HG02798 (cell line): Measurements from ENCODE around the gene GABBR2.
A peak's percentile ranks its signal among the peaks of the same experiment; 100 is the strongest.

Source experiments
- ATAC-seq: cut with Tn5 transposase; IDR thresholded peaks from one replicate; pipeline ENCODE4 v1.9.1; 2021; ENCODE audit warnings: mild to moderate bottlenecking; ENCODE audit not compliant: unreplicated experiment, poor library complexity

Gene GABBR2

DNA sequence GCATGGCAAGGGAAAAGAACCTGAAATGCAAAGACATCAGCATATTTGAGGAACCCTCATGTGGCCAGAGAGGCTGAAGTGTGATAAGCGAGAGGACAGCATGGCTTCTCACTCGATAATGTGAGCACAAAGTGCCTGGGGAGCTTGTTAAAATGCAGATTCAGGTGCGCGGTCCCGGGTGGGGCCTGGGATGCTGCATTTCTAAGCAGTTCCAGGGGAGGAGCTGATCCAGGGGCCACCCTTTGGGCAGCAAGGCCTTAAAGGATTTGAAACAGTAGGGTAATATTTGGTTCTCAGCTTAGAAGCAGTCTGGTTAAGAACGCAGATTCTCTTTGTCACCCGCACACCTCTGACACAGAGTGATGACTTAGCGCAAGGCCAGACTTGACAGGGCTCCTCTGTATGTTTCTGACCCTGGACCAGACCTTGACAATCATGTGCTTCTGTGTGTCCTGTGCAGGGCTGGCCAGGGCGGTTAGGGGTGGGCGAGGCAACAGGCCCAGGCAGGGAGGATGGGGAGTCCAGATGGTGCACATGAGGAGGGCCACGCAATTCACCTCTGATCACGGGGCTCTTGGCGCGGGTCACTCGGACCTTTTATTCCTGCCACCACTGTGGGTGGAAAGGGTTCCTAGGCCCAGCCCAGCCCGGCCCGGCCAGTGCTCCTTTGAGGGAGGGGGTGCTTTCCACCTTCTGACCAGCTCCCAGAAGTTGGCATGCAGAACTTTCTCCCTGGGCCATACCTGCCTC, 390.5 kb downstream of the GABBR2 start:
- ATAC-seq = no peak

- ATAC-seq = no peak
These were observed 391.4 kb downstream of the GABBR2 start for GRCh38 chr9:98317134-98317857.

- ATAC-seq = no peak
These were observed 392.1 kb downstream of the GABBR2 start for GRCh38 chr9:98316445-98317133.

DNA sequence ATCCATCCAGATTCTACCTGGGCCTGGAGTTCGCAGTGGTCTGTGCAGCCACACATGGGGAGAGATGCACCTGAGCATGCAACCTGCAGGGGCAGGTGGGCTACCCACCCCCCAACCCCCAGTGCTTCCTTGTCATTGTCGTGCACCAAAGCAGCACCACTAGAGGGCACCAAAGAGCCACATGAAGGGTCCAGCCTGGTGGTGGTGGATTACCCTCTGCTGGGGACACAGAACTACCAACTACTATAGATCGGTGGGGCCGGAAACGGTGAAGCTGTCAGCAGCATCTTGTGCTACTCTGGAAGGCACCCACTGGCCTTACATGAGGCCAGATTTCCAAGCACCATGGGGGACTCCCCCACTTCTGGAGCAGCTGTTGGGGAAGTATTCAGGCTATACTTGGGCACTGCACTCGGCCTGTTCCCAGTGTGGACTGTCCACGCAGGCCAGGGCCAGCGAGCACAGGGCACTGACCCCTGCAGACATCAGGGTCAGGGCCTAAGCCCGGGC, 393.1 kb downstream of the GABBR2 start:
- peak; percentile 74 for ATAC-seq

DNA sequence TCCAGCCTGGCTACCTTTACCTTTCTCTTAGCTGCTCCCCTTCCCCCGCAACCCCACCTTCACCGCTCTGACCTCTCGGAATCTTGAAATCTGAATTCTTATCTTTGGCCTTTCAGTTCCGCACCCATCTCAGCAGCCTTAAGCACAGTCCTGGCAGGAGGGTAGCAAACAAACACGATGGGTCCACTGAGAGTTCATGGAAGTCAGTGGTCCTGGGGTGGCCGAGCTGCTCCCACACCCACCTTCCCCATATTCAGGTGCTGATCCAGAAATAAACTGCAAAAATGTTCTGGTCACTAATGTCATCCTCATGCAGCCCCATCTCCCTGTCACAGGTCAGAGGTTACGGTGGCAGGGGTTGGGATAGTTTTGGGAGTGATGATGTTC, 393.7 kb downstream of the GABBR2 start:
- ATAC-seq = no peak

DNA sequence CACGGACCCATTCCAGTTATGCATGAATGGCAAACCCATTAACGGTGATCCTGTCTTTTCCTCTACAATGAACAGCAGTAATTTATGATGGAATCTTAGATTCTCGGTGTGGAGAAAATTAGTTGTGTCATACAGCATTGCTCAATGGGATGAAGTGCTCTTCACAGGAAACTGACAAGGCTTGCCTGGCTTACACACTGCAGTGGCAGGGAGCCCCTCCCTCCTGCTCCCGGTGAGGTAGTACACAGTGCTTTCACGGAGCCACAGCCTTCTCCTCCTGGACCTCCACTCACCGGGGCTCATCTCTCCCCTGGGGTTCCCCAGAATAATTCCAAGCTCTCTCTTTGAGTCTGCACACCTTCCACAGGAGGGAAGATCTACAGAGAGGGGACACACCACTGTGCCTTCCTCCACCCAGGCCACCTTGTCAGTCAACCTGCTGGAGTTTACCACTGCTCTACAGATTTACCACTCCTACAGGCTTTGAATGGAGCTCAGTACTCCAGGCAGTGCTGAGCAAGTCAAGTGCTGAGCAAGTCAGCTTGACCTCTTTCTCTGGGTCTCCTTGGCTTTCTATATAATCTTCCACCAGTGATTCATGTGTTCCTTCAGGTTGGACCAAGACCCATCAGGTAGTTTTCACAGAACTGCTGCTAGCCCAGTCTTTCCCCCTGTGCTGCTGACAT, 394.2 kb downstream of the GABBR2 start:
- ATAC-seq = no peak

DNA sequence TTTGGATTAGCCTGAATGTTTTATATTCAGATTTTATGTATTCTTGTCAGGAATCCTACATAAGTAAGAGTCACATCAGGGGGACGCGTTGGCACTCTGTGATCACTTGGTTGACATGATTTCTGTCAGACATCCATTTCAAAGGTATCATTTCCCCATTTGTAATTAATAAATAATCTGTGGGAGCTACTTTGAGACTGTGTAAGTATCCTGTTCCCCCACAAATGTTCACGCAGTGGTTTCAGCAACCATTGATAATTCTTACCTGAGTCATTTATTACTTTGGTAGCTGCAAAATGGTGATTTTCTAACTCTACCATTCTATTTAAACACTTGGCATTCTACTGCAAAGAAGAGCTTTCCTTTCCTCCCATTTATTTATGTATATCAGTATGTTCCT, 396.4 kb downstream of the GABBR2 start:
- ATAC-seq = no peak

DNA sequence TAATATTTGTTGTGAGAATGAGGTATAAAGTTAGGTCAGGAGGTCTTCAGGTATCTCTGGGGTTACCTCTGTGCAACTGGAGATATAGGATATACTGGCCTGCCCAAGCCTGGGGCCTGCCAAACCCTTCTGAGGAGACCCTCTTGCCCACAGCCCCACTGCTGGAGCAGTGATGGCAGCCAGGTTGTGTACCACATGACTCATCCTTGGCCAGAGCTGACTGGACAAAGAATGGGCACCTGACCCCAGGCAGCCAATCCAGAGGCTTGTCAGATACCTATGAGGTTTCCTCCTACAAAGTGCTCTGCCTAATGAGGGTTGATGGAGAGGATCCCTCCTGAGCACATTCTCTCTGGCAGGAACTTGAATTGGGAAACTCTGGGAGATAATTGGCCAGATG, 397.2 kb downstream of the GABBR2 start:
- no peak for ATAC-seq

DNA sequence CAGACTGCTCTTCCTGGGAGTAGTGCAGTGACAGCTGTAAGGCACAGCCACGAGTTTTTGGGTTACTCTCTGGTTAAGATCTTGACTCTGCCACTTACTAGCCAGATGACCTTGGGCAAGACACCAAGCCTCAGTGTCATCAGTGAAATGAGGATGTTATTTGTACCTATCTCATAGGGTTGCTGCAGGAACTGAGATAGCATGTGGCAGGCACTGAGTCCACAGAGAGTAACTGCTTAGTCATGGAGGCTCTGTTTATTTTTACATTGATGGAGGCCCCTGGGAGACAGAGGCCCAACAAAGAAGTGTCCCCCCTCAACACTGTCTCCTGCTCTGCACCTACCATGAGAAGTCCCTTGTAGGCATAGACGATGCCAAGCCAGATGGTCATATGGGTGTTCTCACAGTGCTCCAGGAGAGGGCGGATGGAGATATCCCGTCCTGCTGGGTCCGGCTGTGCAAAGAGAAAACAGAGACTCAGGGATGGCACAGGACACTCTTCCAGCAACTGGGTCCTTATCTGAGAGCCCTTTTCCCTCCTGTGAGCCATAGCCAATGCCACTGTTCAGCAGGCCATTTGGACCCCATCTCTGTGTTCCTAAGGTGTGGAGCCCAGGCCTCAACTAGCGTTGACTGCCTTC, 397.9 kb downstream of the GABBR2 start:
- no peak for ATAC-seq

DNA sequence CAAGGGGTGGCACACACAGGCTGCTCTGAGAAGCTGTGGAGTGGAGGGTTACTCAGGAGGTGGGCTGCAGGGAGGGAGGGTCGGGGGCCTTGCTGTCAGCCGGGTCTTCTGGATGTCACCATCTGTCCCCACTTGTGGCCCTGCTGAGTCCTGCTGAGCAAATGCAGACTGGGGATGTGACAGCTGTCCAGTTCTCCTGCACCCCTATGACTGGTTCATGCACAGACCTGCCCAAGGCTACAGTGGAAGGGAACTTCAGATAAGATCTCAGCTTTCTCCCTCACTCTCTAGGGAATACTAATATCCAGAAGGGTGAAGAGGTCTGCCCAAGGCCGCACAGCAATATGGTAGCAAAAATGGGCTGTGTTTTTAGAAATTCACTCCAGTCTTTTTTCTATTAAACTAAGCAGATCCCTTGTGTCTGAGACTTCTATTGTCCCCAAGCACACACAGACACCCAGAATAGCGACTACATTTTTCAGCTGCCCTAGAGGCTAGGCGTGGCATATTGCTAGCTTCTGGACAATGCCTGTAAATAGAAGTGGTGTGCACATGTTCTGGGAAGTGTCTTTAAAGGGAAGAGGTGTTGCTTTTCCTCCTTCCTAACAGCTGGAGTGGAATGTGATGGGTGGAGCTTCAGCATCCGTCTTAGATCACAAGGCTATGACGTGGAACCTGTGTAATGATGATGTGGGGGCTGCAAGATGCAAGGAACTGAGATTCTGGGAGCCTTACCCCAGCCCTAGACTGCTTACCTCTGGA, 402.2 kb downstream of the GABBR2 start:
- no peak for ATAC-seq

- no peak for ATAC-seq
These were observed 404.4 kb downstream of the GABBR2 start for GRCh38 chr9:98304381-98304780.

GRCh38 chr9:98303633-98304125, 405.1 kb downstream of the GABBR2 start:
- ATAC-seq = no peak

GRCh38 chr9:98302938-98303632, 405.6 kb downstream of the GABBR2 start:
- no peak for ATAC-seq

DNA sequence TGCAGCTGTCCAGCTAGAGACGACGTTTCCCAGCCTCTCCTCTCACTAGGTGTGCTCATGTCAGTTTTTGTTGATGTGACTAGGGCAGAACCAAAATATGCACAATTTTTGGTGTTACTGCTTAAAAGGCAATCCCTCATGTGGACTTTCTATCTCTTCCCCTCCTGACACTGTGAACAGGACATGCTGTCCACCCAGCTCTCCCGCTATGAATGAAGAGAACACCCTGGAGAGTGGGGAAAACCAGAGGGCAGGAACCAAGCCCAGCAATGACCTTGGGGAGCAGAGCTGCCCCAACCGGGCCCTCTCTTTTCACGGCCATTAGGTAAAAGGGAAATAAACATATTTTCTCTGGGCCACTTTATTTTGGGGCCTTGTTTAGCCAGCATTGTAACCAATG, 406.6 kb downstream of the GABBR2 start:
- ATAC-seq = no peak

DNA sequence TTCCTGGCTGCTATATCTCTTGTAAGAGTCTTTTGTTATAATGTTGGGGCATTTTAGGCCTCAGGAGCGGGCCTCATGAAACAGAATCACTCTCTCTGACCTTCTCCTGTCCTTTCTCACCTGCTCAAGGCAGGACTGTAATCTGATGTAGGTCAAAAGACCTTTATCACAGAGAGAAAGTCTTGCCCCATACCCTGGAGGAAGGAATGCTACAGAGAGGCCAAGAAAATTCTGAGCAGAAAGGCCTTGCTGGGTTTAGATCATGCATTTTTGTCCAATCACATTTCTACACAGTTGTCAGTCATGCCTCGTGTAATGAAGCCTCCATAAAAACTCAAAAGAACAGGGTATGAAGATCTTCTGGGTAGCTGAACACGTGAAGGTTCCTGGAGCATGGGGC, 408.1 kb downstream of the GABBR2 start:
- ATAC-seq = no peak

DNA sequence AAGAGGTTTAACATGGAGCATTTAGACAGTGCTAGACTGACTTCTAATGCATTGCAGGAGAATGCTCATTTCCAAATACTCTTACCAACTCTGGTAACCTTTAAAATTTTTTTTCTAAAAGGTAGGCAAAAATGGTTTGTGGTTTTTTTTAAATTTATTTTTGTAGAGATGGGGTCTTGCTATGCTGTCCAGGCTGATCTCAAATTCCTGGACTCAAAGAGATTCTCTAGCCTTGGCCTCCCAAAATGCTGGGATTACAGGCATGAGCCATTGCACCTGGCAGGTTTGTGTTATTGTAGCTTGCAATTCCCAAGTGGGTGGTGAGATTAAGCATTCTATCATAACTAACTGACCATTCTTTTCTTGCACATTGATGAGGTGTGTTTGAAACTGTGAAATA, 410.3 kb downstream of the GABBR2 start:
- ATAC-seq = no peak

- no peak for ATAC-seq
These were observed 412.9 kb downstream of the GABBR2 start for GRCh38 chr9:98295824-98296223.

DNA sequence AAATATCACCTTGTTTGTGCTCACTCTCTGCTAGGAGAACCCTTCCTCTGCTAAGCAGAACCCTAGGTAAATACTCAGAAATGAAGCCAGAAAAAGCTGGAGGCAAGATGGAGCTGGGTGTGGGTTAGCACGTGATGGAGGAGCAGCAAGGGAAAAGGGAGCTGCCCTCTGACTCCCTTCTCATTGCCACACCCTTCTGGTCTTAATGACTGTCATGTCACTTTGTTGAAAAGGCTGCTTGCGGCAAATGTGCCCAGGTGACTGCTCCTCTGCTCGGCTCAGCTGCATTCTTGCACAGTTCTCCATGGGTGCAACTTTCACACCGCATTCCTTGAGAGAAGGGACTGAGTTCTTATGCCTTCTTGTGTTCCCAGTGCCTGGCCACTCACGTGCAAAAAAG, 416.9 kb downstream of the GABBR2 start:
- ATAC-seq = no peak

GRCh38 chr9:98290411-98290810, 418.3 kb downstream of the GABBR2 start:
- ATAC-seq = no peak
